ENCODE measurements around the gene SYT1. TPM values are rescaled to one million over a fixed set of nuclear protein-coding genes. Genes with fewer than 3 reads are reported as not detected.
"Not testable (repeated sequence)": the region's sequence is repeated elsewhere in the genome, so short reads cannot be mapped to it uniquely, and the experiment has no call there.

The SYT1 gene
- total RNA-seq, 1 donor from 2014 or later: not detected

- intact Hi-C loops (cut with micrococcal nuclease): no loop called here
Observed at GRCh38 chr12:78966926-78967325, 102.4 kb downstream of the SYT1 start.

- intact Hi-C loops (cut with micrococcal nuclease): no loop called here
Observed at GRCh38 chr12:78968226-78968625, 103.7 kb downstream of the SYT1 start.

- intact Hi-C loops (cut with micrococcal nuclease): no loop called here
Observed at GRCh38 chr12:78970041-78970440, 105.5 kb downstream of the SYT1 start.

- intact Hi-C loops (cut with micrococcal nuclease): no loop called here
Observed at GRCh38 chr12:78977304-78977867, 112.8 kb downstream of the SYT1 start.

GRCh38 chr12:78994168-78994791 is 129.7 kb downstream of the SYT1 start:
- intact Hi-C loops (cut with micrococcal nuclease): no loop called here

- intact Hi-C loops (cut with micrococcal nuclease): no loop called here
Observed at GRCh38 chr12:79000501-79000900, 135.9 kb downstream of the SYT1 start.

GRCh38 chr12:79001404-79001803 is 136.8 kb downstream of the SYT1 start:
- intact Hi-C loops (cut with micrococcal nuclease): no loop called here

GRCh38 chr12:79006306-79006705 is 141.7 kb downstream of the SYT1 start:
- intact Hi-C loops (cut with micrococcal nuclease): no loop called here

- intact Hi-C loops (cut with micrococcal nuclease): no loop called here
Observed at GRCh38 chr12:79008591-79008990, 144.0 kb downstream of the SYT1 start.

- intact Hi-C loops (cut with micrococcal nuclease): no loop called here
Observed at GRCh38 chr12:79012636-79013035, 148.1 kb downstream of the SYT1 start.

GRCh38 chr12:79016181-79016580 is 151.6 kb downstream of the SYT1 start:
- intact Hi-C loops (cut with micrococcal nuclease): no loop called here

- intact Hi-C loops (cut with micrococcal nuclease): no loop called here
Observed at GRCh38 chr12:79019672-79020071, 155.1 kb downstream of the SYT1 start.

GRCh38 chr12:79020106-79020505 is 155.5 kb downstream of the SYT1 start:
- intact Hi-C loops (cut with micrococcal nuclease): no loop called here

- intact Hi-C loops (cut with micrococcal nuclease): no loop called here
Observed at GRCh38 chr12:79021021-79021420, 156.4 kb downstream of the SYT1 start.

- intact Hi-C loops (cut with micrococcal nuclease): no loop called here
Observed at GRCh38 chr12:79023261-79023660, 158.7 kb downstream of the SYT1 start.

GRCh38 chr12:79023784-79024183 is 159.2 kb downstream of the SYT1 start:
- intact Hi-C loops (cut with micrococcal nuclease): no loop called here

GRCh38 chr12:79033788-79034187 is 169.2 kb downstream of the SYT1 start:
- intact Hi-C loops (cut with micrococcal nuclease): no loop called here

- intact Hi-C loops (cut with micrococcal nuclease): not testable (repeated sequence)
Observed at GRCh38 chr12:79044748-79045147, 180.2 kb downstream of the SYT1 start.

- intact Hi-C loops (cut with micrococcal nuclease): not testable (repeated sequence)
Observed at GRCh38 chr12:79045149-79045703, 180.7 kb downstream of the SYT1 start.

- intact Hi-C loops (cut with micrococcal nuclease): no loop called here
Observed at GRCh38 chr12:79046021-79046420, 181.4 kb downstream of the SYT1 start.

GRCh38 chr12:79048962-79049361 is 184.4 kb downstream of the SYT1 start:
- intact Hi-C loops (cut with micrococcal nuclease): no loop called here

GRCh38 chr12:79053394-79053793 is 188.8 kb downstream of the SYT1 start:
- intact Hi-C loops (cut with micrococcal nuclease): no loop called here
